Mononuclear cell (primary cell): ENCODE results near the gene FAM219B. TPM values are rescaled to one million over a fixed set of nuclear protein-coding genes. Genes with fewer than 3 reads are reported as not detected.
A peak's percentile ranks its signal among the peaks of the same experiment; 100 is the strongest.
"Not testable (repeated sequence)": the region's sequence is repeated elsewhere in the genome, so short reads cannot be mapped to it uniquely, and the experiment has no call there.

Source experiments
- H3K27me3 ChIP-seq: 2 replicates; pipeline ENCODE4 v1.6.0; 2011; ENCODE audit warnings: low read length, control low read depth; ENCODE audit not compliant: insufficient read depth
- H3K4me1 ChIP-seq: 2 replicates; pipeline ENCODE4 v1.5.1; 2011; ENCODE audit warnings: mild to moderate bottlenecking, low read length, control low read depth; ENCODE audit not compliant: insufficient read depth
- H3K4me3 ChIP-seq: 2 replicates; pipeline ENCODE4 v1.5.1; 2011; ENCODE audit warnings: mild to moderate bottlenecking, low read length, moderate library complexity
- H3K9me3 ChIP-seq: 2 replicates; pipeline ENCODE4 v1.5.1; 2011; ENCODE audit warnings: low read depth, mild to moderate bottlenecking, control low read depth, low read length
- total RNA-seq: library from RNA; depleted of rRNA; stranded (reverse); fragments of >200 nt; gene quantifications from one replicate; pipeline ENCODE4 v1.2.3, GENCODE V29; 2012

FAM219B gene
- total RNA-seq, 1 donor: 11.4 TPM

DNA sequence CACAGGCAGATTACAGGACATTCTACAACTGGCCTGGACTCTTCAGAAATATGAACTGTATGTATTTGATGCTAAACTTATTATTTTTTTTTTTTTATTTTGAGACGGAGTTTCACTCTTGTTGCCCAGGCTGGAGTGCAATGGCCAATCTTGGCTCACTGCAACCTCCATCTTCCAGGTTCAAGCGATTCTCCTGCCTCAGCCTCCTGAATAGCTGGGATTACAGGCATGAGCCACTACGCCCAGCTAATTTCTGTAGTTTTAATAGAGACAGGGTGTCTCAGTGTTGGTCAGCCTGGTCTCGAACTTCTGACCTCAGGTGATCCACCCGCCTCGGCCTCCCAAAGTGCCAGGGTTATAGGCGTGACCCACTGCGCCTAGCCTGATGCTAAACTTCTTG is 7.1 kb upstream of the FAM219B start:
- not testable (repeated sequence) for H3K27me3 ChIP-seq, H3K4me1 ChIP-seq, H3K9me3 ChIP-seq, H3K4me3 ChIP-seq

DNA sequence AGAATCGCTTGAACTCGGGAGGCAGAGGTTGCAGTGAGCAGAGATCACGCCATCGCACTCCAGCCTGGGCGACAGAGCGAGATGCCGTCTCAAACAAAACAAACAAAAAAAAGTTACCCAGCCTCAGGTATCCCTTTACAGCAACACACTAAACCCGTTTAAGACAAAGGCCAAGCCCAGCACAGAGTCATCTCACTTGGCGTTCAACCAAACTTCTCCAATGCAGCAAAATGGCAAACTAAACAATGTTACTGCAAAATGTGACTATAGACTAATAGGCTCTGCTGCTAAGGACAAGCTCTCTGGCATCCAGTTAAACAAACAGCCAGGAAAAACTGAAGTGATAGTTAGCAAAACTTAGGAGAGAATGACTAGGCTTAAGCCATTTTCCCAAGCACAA is 6.4 kb upstream of the FAM219B start:
- Histone ChIP-seq H3K27me3 (no peaks in the 10 kb centered on the region), H3K4me3 (no peak overlapping the region), H3K9me3 (no peaks in the 10 kb centered on the region), H3K4me1 (no peaks in the 10 kb centered on the region)

GRCh38 chr15:74908635-74909034 is 2.0 kb upstream of the FAM219B start:
- no peaks in the 10 kb centered on the region for H3K27me3 ChIP-seq
- H3K4me3 ChIP-seq: no peak overlapping the region
- H3K9me3 ChIP-seq: no peaks in the 10 kb centered on the region
- H3K4me1 ChIP-seq: peaks cover 21% of the 10 kb centered on the region

DNA sequence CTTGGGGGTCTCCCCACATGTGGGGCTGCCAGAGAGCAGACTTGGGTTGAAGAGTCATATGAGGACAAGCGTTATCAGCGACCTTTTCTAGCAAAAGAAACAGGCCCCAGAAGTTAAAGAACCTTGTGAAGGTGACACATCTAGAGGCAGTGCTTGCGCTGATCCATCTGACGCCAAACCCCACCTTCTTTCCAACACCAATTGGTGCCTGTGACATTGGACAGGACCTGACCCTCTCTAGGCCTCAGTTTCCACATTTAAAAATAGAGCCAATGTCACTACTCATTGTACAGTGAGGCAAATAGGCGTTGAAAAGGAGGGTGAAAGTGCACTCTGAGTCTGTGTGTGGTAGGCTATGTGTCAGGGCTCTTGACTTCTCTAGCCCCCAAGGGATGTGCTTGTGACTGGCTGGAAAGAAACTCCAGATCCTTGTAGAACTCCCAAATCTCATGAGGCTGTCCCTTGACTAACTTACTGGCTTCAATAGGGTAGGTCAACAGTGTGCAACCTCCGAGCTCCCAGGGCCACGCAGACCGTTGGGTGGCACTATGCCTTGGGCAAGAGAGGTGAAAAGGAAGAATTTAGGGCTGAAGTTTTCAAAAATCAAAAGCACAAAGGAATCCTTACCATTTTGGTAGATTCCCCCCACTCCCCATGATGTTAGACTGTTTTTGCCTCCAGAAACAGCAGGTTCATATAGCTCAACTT is 666 bp upstream of the FAM219B start:
- Histone ChIP-seq H3K9me3 (no peaks in the 10 kb centered on the region), H3K4me3 (peak overlapping the region; percentile 82), H3K27me3 (no peaks in the 10 kb centered on the region), H3K4me1 (peaks cover 27% of the 10 kb centered on the region)

GRCh38 chr15:74906067-74906449 is 593 bp downstream of the FAM219B start:
- H3K9me3 ChIP-seq: no peaks in the 10 kb centered on the region
- peaks cover 36% of the 10 kb centered on the region for H3K4me1 ChIP-seq
- H3K27me3 ChIP-seq: no peaks in the 10 kb centered on the region
- peak overlapping the region; percentile 82 for H3K4me3 ChIP-seq

DNA sequence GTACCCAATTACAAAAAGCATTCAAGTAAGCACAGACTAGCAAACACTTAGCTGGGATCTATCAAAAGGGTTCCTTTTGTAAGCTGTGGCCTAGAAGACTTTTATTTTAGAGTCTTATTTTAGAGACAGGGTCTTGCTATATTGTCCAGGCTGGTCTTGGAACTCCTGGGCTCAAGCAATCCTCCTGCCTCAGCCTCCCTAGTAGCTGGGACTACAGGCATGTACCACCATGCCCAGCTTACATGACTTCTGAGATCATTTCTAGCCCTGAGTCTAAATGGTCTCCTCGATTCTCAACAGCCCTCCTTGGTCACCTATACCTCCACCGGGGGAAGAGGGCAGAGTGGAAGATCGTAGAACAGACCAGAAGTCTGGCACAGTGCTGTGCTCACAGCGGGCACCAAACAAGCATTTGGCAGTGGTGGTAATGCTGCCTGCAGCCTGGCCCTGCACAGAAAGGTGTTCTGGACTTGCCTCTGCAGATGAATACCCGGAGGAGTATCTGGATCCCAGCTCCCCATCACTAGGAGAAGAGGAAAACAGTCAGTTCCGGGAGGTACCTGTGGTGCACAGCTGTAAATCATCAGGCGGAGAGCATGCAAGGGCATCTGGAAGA is 2.4 kb downstream of the FAM219B start:
- no peak overlapping the region for H3K4me3 ChIP-seq
- H3K9me3 ChIP-seq: no peaks in the 10 kb centered on the region
- H3K27me3 ChIP-seq: no peaks in the 10 kb centered on the region
- peaks cover 37% of the 10 kb centered on the region for H3K4me1 ChIP-seq

- Histone ChIP-seq H3K4me1 (peaks cover 37% of the 10 kb centered on the region), H3K9me3 (no peaks in the 10 kb centered on the region), H3K27me3 (no peaks in the 10 kb centered on the region), H3K4me3 (no peak overlapping the region)
These were observed 3.0 kb downstream of the FAM219B start for GRCh38 chr15:74903676-74904075.

DNA sequence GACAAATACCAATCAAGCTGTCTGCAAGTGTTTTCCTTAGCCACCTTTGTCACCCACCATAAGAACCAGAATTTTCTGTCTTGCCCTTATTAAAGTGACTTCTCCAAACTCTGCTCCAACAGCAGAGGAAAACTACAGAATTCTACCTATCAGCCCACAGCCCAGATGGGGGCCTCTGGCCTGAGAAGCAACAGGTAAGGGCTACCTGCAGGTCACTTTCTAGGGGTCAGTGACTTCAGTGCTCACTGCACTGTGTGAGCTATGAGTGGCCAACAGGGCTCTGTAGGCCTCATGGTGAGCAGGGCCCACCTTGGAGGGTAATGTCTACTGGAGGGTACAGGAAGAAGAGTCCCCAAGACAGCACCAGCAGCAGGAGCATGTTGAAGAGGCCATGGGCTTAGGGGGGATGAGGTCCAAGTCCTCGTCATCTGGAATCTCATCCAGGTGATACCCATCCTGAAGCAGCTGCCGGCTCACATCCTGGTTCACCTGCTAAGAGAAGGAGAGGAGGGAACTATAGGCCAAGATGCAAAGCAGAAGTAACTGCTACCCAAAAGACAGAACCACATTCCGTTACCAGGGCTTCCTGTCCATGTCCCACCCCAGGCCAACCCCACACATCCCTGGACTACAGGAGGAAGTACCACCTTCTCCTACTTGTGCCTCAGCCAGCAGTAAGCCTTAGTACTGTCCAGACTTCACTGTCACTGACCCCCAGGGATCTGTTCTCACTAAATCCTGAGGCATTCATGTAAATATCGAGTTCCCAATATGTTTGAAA is 4.2 kb downstream of the FAM219B start:
- H3K4me1 ChIP-seq: peaks cover 35% of the 10 kb centered on the region
- H3K27me3 ChIP-seq: no peaks in the 10 kb centered on the region
- no peak overlapping the region for H3K4me3 ChIP-seq
- H3K9me3 ChIP-seq: no peaks in the 10 kb centered on the region

DNA sequence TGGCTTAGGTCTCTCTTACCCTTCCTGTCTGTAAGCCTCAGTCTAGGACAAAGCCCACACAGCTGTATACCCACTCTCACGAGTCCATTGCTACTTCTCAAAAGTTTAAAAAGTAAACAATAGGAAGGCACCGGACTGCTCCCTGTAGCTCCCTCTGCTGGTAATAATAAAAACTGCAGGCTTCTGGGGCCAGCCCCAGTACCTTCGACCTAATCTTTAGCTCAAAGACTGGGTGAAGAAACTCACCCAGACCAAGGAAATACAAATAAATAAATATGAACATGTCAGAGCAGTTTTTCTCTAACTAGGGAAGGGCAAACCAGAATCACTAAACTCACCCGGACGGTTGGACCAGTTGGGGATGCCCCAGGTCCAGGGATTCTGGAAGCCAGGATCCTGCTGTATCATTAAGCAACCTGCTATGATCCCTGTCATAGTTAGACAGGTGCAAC is 5.0 kb downstream of the FAM219B start:
- peaks cover 31% of the 10 kb centered on the region for H3K4me1 ChIP-seq
- no peaks in the 10 kb centered on the region for H3K27me3 ChIP-seq
- H3K4me3 ChIP-seq: no peak overlapping the region
- H3K9me3 ChIP-seq: no peaks in the 10 kb centered on the region

DNA sequence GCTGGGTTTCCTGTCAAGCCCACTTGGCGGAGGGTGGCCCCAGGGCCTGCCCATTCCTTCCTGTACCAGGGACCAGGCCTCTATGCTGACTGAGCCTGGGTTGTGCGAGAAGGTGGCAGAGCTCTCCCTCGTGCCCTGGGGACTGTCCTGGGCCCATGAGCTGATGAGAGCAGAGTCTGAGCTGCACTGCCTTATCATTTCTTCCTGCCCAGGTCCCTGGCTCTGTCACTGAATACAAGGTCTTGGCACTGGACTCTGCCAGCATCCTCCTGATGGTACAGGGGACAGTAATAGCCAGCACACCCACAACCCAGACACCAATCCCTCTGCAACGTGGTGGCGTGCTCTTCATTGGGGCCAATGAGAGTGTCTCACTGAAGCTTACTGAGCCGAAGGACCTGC is 9.3 kb downstream of the FAM219B start:
- H3K4me1 ChIP-seq: peaks cover 28% of the 10 kb centered on the region
- no peak overlapping the region for H3K4me3 ChIP-seq
- no peaks in the 10 kb centered on the region for H3K9me3 ChIP-seq
- H3K27me3 ChIP-seq: no peaks in the 10 kb centered on the region

DNA sequence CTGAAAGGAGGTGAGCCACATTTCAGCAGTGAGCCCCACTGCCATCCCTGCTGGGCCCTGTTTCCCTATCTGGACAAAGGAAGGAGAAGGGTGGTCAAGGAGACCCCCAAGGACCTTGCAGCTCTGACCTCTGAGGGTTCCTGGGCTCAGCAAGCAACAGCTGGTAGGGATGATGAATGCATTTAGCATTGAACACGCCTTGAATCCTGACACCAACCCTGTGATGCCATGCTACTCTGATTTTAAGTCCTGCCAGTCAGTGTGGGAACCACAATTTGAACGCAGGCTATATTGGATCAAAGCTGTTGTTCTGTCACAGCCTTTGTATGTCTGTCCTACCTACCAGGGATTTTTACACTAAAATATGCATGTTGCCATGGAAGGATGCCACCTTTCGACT is 10.3 kb downstream of the FAM219B start:
- H3K4me3 ChIP-seq: no peak overlapping the region
- H3K27me3 ChIP-seq: no peaks in the 10 kb centered on the region
- peaks cover 21% of the 10 kb centered on the region for H3K4me1 ChIP-seq
- no peaks in the 10 kb centered on the region for H3K9me3 ChIP-seq

DNA sequence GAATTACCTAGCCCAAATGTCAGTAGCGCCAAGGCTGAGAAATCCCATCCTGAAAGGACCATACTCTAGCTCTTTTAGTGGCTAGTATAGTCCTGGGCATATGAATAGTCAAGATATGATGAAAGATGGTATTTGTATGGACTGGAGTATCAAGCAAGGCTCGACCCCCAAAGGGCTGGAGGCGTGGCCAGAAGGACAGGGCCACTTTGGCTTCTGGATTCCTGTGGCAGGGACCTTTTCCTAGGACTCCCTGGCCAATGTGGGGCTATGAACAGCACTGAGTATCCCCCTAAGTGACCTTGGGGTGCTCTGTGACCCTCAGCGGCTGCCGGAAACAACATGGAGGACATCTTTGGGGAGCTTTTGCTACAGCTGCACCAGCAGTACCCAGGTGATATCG is 10.8 kb downstream of the FAM219B start:
- Histone ChIP-seq H3K27me3 (no peaks in the 10 kb centered on the region), H3K4me3 (no peak overlapping the region), H3K4me1 (peaks cover 21% of the 10 kb centered on the region), H3K9me3 (no peaks in the 10 kb centered on the region)

GRCh38 chr15:74894383-74894782 is 12.3 kb downstream of the FAM219B start:
- not testable (repeated sequence) for H3K4me3 ChIP-seq, H3K27me3 ChIP-seq, H3K9me3 ChIP-seq
- H3K4me1 ChIP-seq: peaks cover 33% of the 10 kb centered on the region

DNA sequence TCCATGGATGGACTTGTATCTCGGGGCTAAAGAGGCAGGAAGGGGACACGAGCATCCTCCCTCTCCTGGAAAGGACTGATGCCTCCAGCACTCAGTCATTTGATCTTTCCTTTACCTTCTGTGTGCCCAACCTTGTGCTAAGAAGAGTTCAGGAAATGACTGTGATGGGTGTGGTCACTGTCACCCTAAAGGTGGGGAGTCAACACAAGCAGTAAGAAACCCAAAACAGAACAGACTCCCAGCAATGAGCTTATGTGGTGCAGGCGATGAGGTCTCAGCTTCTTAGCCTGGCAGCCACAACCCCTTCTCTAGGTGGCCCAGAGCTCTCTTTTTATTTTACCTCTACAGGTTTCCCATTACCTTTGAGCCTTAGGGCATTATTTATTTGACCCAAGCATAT is 13.0 kb downstream of the FAM219B start:
- no peak overlapping the region for H3K4me3 ChIP-seq
- no peaks in the 10 kb centered on the region for H3K9me3 ChIP-seq
- H3K27me3 ChIP-seq: no peaks in the 10 kb centered on the region
- peaks cover 41% of the 10 kb centered on the region for H3K4me1 ChIP-seq

- Histone ChIP-seq H3K27me3 (no peaks in the 10 kb centered on the region), H3K4me3 (no peak overlapping the region), H3K9me3 (no peaks in the 10 kb centered on the region), H3K4me1 (peaks cover 41% of the 10 kb centered on the region)
These were observed 13.7 kb downstream of the FAM219B start for GRCh38 chr15:74892931-74893330.
